Parathyroid adenoma (tissue), 2 donors: ENCODE data around the gene ARL10.

Source experiments
- H2AFZ ChIP-seq: fragments of 300-600 bp; sonication (generic); one replicate; pipeline ENCODE4 v1.7.0; 2017; ENCODE audit warnings: antibody characterized with exemption, mild to moderate bottlenecking
- H3K27ac ChIP-seq: fragments of 300-600 bp; sonication (generic); one replicate; pipeline ENCODE4 v1.7.0; 2017
- H3K27me3 ChIP-seq: fragments of 300-600 bp; sonication (generic); one replicate; pipeline ENCODE4 v1.7.0; 2017; ENCODE audit warnings: low read length; ENCODE audit not compliant: control insufficient read depth, insufficient read depth
- H3K36me3 ChIP-seq: fragments of 300-600 bp; sonication (generic); one replicate; pipeline ENCODE4 v1.7.0; 2017; ENCODE audit warnings: low read length; ENCODE audit not compliant: control insufficient read depth, insufficient read depth
- H3K4me1 ChIP-seq: fragments of 300-600 bp; sonication (generic); one replicate; pipeline ENCODE4 v1.7.0; 2017; ENCODE audit warnings: control low read depth
- H3K4me2 ChIP-seq: fragments of 300-600 bp; sonication (generic); one replicate; pipeline ENCODE4 v1.7.0; 2017; ENCODE audit warnings: low read length
- H3K4me3 ChIP-seq: fragments of 300-600 bp; sonication (generic); one replicate; pipeline ENCODE4 v1.7.0; 2017; ENCODE audit warnings: low read depth, low read length
- H3K79me2 ChIP-seq: fragments of 300-600 bp; sonication (generic); one replicate; pipeline ENCODE4 v1.7.0; 2017; ENCODE audit warnings: control low read depth
- H3K9ac ChIP-seq: fragments of 300-600 bp; sonication (generic); one replicate; pipeline ENCODE4 v1.7.0; 2017; ENCODE audit warnings: mild to moderate bottlenecking
- H3K9me3 ChIP-seq: fragments of 300-600 bp; sonication (generic); one replicate; pipeline ENCODE4 v1.7.0; 2017; ENCODE audit warnings: low read length; ENCODE audit not compliant: control insufficient read depth
- TF ChIP-seq, protein P1 (sequence below): fragments of 300-600 bp; sonication (generic); IDR thresholded peaks from one replicate; pipeline ENCODE4 v1.7.0; 2017; ENCODE audit warnings: antibody characterized with exemption, mild to moderate bottlenecking
- donor health status: primary hyperparathyroidism.

The ARL10 gene

DNA sequence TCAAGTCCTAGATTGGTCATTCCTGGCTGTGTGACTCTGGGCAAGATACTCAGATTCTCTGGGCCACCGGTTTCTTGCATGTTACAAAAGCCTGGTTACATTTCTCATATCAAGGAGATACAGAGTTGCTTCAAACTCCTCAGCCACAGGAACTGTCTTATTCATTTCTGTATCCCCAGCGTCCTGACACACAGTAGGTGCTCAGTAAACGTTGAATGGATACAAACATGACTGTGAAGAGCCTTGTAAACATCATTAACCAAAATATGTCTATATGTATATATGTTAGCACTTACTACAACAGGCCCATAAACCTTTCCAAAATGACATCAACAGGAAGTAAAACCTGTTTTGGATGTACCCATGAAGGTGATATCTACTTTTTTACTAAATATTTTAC, 49.4 kb downstream of the ARL10 start:
- Histone ChIP-seq H3K79me2 (peaks cover 40% of the 10 kb centered on the region), H3K9me3 (no peaks in the 10 kb centered on the region), H3K4me1 (peaks cover 14% of the 10 kb centered on the region), H3K9ac (no peak overlapping the region), H3K4me3 (peak overlapping the region; percentile 87), H3K4me2 (peak overlapping the region; percentile 86), H3K36me3 (no peaks in the 10 kb centered on the region), H2AFZ (no peak overlapping the region), H3K27me3 (no peaks in the 10 kb centered on the region), H3K27ac (no peak overlapping the region)
- TF ChIP-seq, protein P1, sequence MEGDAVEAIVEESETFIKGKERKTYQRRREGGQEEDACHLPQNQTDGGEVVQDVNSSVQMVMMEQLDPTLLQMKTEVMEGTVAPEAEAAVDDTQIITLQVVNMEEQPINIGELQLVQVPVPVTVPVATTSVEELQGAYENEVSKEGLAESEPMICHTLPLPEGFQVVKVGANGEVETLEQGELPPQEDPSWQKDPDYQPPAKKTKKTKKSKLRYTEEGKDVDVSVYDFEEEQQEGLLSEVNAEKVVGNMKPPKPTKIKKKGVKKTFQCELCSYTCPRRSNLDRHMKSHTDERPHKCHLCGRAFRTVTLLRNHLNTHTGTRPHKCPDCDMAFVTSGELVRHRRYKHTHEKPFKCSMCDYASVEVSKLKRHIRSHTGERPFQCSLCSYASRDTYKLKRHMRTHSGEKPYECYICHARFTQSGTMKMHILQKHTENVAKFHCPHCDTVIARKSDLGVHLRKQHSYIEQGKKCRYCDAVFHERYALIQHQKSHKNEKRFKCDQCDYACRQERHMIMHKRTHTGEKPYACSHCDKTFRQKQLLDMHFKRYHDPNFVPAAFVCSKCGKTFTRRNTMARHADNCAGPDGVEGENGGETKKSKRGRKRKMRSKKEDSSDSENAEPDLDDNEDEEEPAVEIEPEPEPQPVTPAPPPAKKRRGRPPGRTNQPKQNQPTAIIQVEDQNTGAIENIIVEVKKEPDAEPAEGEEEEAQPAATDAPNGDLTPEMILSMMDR: no peak

DNA sequence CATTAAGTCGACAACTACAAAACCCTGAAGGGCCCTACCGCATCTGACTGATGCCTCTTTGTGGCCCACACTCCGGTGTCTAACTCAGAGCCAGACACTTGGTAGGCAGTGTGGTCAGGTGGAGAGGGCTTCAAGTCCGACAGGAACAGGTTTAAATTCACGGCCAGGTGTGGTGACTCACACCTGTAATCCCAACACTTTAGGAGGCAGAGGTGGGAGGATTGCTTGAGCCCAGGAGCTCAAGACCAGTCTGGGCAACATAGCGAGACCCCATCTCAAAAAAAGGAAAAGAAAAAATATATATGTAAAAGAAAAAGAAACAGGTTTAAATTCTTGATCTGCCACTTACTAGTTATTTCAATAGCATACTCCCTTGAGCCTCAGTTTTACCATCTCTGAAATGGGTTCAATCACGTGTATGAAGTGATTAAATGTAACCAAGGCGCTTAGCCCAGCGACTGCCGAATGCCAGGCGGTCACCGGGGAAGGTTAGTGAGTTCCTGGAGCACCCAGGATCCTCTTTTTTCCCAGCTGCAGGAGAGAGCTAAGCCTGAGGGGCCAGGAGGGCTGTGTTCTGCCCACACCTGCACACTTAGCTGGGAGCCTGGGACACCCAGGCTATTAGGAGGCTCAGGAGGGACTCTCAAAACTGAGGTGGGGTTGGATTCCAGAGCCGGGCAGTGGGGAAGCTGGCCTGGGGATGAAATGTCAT, 50.1 kb downstream of the ARL10 start:
- Histone ChIP-seq H3K9ac (no peak overlapping the region), H3K27ac (peak overlapping the region; percentile 84), H3K36me3 (no peaks in the 10 kb centered on the region), H3K9me3 (no peaks in the 10 kb centered on the region), H3K4me3 (peak overlapping the region; percentile 87), H3K27me3 (no peaks in the 10 kb centered on the region), H3K4me1 (peaks cover 14% of the 10 kb centered on the region), H2AFZ (peak overlapping the region; percentile 92), H3K79me2 (peaks cover 35% of the 10 kb centered on the region), H3K4me2 (peak overlapping the region; percentile 86)
- TF ChIP-seq, protein P1: no peak

DNA sequence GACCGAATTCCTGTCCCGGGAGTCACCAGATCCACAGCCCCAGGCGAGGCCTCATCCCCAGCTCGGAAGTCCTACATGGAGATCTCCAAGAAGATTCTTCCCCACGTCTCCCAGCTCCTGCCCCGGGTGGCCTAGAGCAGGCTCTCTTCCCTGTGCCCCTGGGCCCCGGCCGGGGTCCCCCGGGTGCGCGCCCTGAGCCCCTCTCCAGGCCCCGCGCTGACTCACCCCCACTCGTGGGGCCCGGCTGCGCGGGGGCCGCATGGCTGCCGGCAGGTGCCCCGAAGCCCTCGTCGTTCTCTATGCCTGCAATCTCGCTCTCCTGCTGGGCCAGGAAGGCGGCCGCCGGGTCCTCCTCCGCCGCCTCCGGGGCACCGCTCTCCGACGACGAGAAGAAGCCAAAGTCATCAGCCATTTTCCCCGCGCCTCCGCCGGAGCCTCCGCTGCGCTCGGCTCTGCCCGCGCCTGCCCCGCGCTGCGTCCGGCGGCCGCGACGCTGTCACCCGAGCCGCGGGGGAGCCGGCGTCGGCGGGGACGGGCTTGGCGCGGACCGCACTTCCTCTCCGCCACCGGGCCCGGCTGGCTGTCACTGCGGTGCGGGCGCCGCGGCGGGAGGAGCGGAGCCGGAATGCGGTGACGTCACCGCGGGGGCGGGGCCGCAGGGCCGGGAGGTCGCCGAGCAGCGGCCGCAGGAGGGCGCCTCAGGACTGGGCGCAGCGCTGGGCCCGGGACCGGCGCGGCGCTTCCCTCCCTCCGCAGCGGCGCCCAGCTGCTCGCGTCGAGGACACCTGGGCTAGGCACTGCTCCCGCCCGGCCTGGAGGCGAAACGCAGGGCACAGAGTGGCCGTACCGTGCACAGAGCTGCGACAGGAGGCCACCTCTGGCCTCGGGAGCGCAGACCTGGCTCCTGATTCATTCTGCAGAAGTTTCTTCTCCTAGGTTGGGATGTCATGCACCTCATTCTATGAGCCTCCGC, 51.0 kb downstream of the ARL10 start, which contains the start of gene CLTB:
CLTB (minus strand) TSS at position 588 of the 973 bp plus-strand sequence; CDS start at position 412, 176 bp downstream.
- peak within 1 kb of the TSS; percentile 86 for H3K4me2 ChIP-seq
- H3K79me2 ChIP-seq: peaks cover 35% of the 10 kb centered on the region
- H2AFZ ChIP-seq: peak within 1 kb of the TSS; percentile 92
- H3K9ac ChIP-seq: peak within 1 kb of the TSS; percentile 78
- no peaks in the 10 kb centered on the region for H3K36me3 ChIP-seq
- H3K27me3 ChIP-seq: no peaks in the 10 kb centered on the region
- TF ChIP-seq, protein P1: peak; percentile 54
- H3K4me3 ChIP-seq: peak within 1 kb of the TSS; percentile 87
- H3K4me1 ChIP-seq: peaks cover 14% of the 10 kb centered on the region
- H3K9me3 ChIP-seq: no peaks in the 10 kb centered on the region
- peak within 1 kb of the TSS; percentile 84 for H3K27ac ChIP-seq

DNA sequence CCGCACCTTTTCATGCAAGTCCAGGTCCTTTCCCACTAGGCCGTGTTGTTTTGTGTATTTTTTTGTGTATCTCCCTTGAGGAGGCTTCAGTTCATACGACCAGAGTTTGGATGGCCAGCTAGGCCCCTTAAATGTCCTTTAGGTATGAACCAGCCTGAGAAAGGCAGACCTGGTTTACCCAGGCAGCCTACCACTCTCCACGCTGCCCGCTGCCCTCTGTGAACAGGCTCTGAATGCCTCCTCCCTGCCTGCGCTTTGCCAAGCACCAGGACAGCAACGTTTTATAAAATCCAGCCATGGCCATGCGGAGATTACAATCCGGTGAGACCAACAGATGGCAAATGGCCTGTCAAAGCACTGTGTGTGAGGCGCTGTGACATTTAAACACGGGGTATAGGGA, 51.7 kb downstream of the ARL10 start:
- no peak overlapping the region for H3K9ac ChIP-seq
- peaks cover 14% of the 10 kb centered on the region for H3K4me1 ChIP-seq
- peak overlapping the region; percentile 19 for H3K4me2 ChIP-seq
- no peak overlapping the region for H3K4me3 ChIP-seq
- H3K27me3 ChIP-seq: no peaks in the 10 kb centered on the region
- H3K27ac ChIP-seq: peak overlapping the region; percentile 60
- H3K36me3 ChIP-seq: no peaks in the 10 kb centered on the region
- no peaks in the 10 kb centered on the region for H3K9me3 ChIP-seq
- peaks cover 35% of the 10 kb centered on the region for H3K79me2 ChIP-seq
- H2AFZ ChIP-seq: peak overlapping the region; percentile 92
- TF ChIP-seq, protein P1: no peak
